Measurements from ENCODE around the gene GRM2. TPM values are rescaled to one million over a fixed set of nuclear protein-coding genes. Genes with fewer than 3 reads are reported as not detected.

Gene GRM2
- total RNA-seq, 2 donors from 2014 or later = 3.9 to 7.4 TPM

DNA sequence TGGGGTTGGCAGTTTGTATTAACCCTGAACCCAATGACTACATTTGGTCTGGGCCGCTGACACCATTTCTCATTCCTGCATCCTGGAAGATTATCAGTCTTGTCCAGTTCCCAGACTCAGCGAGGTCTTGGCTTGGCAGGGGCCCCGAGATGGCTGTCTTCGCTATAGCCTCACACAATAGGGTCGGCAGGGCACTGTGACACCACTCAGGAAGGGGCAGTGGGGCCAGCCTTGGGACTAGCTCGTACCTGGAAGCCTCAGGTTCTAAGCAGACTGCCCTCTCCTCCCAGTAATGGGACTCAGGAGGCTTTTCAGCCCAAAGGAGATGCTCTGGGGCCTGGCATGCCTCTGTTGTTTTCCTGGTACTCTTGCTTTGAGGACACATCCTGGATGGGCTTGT lies 26.7 kb upstream of the GRM2 start:
- H3K9ac ChIP-seq (ENCODE audit: extremely low read depth, low read length, poor library complexity, severe bottlenecking) = no peak overlapping the region
- H3K9me3 ChIP-seq (ENCODE audit: control insufficient read depth, low read length) = no peaks in the 10 kb centered on the region
- Mint-ChIP-seq H3K27me3 (ENCODE audit: insufficient read depth) (no peaks in the 10 kb centered on the region), H3K9me3 (no peaks in the 10 kb centered on the region), H3K36me3 (ENCODE audit: low read depth) (peaks cover 11% of the 10 kb centered on the region), H3K27ac (peak overlapping the region; percentile 33), H3K4me3 (no peak overlapping the region), H3K4me1 (peaks cover 11% of the 10 kb centered on the region)
- H3K4me1 ChIP-seq (ENCODE audit: control insufficient read depth, insufficient read depth, low read length) = no peaks in the 10 kb centered on the region
- H3K36me3 ChIP-seq (ENCODE audit: control insufficient read depth, insufficient read depth, low read length) = peaks cover 17% of the 10 kb centered on the region
- no peak for DNase-seq
- H3K27me3 ChIP-seq (ENCODE audit: control insufficient read depth, insufficient read depth, low read length, poor library complexity, severe bottlenecking) = no peaks in the 10 kb centered on the region
- no peak overlapping the region for H3K27ac ChIP-seq (ENCODE audit: low read depth, low read length)
- TF ChIP-seq, protein P1, sequence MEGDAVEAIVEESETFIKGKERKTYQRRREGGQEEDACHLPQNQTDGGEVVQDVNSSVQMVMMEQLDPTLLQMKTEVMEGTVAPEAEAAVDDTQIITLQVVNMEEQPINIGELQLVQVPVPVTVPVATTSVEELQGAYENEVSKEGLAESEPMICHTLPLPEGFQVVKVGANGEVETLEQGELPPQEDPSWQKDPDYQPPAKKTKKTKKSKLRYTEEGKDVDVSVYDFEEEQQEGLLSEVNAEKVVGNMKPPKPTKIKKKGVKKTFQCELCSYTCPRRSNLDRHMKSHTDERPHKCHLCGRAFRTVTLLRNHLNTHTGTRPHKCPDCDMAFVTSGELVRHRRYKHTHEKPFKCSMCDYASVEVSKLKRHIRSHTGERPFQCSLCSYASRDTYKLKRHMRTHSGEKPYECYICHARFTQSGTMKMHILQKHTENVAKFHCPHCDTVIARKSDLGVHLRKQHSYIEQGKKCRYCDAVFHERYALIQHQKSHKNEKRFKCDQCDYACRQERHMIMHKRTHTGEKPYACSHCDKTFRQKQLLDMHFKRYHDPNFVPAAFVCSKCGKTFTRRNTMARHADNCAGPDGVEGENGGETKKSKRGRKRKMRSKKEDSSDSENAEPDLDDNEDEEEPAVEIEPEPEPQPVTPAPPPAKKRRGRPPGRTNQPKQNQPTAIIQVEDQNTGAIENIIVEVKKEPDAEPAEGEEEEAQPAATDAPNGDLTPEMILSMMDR (conservative IDR thresholded peaks at IDR 0.05) = no peak
- H3K4me3 ChIP-seq (ENCODE audit: low read length) = no peak overlapping the region
- 92 to 93% methylated on average over 6 of the region's 6 CpGs for WGBS, 2 experiments (ENCODE audit: insufficient coverage in 1 of 2, insufficient read length in 1 of 2)

DNA sequence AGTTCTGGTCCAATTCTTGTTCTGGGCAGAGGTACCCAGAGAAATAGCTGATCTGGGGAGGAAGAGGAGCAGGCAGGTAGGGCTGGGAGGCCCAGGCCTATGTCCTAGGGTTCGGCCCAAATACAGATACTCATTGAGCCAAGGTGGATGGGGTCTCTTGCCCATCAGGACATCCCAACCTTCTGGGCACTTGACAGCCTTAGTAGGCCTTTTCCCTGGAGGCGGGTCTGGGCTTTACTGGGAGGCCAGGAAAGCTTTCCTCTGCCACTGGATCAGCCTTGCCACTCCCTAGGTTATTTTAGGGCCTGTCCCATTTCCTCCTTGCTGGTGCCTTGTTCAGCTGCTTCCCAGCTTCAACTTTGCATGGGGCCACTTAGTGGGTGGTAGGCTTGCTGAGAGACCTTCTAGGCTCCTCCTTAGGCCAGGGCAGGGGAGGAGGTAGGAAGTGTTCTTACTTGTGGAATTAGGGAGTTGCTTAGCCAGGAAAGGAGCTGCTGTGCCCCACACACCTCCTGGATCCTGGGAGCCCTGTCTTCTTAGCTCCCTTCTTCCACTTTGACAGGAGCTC lies 26.1 kb upstream of the GRM2 start:
- Mint-ChIP-seq H3K27me3 (ENCODE audit: insufficient read depth) (no peaks in the 10 kb centered on the region), H3K27ac (peak overlapping the region; percentile 33), H3K4me1 (peaks cover 11% of the 10 kb centered on the region), H3K4me3 (no peak overlapping the region), H3K36me3 (ENCODE audit: low read depth) (peaks cover 13% of the 10 kb centered on the region), H3K9me3 (no peaks in the 10 kb centered on the region)
- 86 to 94% methylated on average over 1 to 2 of the region's 2 CpGs for WGBS, 2 experiments (ENCODE audit: insufficient coverage in 1 of 2, insufficient read length in 1 of 2)
- Histone ChIP-seq H3K4me3 (ENCODE audit: low read length) (no peak overlapping the region), H3K9me3 (ENCODE audit: control insufficient read depth, low read length) (no peaks in the 10 kb centered on the region), H3K27ac (ENCODE audit: low read depth, low read length) (no peak overlapping the region), H3K4me1 (ENCODE audit: control insufficient read depth, insufficient read depth, low read length) (no peaks in the 10 kb centered on the region), H3K9ac (ENCODE audit: extremely low read depth, low read length, poor library complexity, severe bottlenecking) (no peak overlapping the region), H3K36me3 (ENCODE audit: control insufficient read depth, insufficient read depth, low read length) (peaks cover 21% of the 10 kb centered on the region), H3K27me3 (ENCODE audit: control insufficient read depth, insufficient read depth, low read length, poor library complexity, severe bottlenecking) (no peaks in the 10 kb centered on the region)
- no peak for DNase-seq
- TF ChIP-seq, protein P1 (conservative IDR thresholded peaks at IDR 0.05) = no peak

DNA sequence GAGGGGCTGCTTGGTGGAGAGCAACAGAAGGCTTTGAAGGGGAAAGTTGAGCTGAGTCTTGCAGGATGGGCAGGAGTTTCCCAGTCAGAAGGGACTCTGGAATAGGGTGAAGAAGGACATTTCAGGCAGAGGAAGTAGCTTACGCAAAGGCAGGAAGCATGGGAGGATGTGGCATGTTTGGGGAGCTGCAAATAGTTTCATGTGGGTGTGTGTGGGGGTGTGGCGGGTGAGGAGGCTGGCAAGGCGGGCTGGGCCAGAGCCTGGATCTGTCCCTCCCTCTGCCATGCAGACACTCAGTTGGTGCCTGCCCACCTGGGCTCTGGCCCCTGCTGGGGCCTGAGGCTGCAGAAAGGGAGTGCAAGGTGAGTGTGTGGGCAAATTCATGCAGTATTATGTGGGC lies 25.4 kb upstream of the GRM2 start:
- TF ChIP-seq, protein P1 (conservative IDR thresholded peaks at IDR 0.05) = no peak
- Mint-ChIP-seq H3K27me3 (ENCODE audit: insufficient read depth) (no peaks in the 10 kb centered on the region), H3K27ac (peak overlapping the region; percentile 18), H3K9me3 (no peaks in the 10 kb centered on the region), H3K4me3 (no peak overlapping the region), H3K4me1 (peaks cover 11% of the 10 kb centered on the region), H3K36me3 (ENCODE audit: low read depth) (peaks cover 15% of the 10 kb centered on the region)
- DNase-seq = no peak
- Histone ChIP-seq H3K4me3 (ENCODE audit: low read length) (no peak overlapping the region), H3K4me1 (ENCODE audit: control insufficient read depth, insufficient read depth, low read length) (no peaks in the 10 kb centered on the region), H3K9me3 (ENCODE audit: control insufficient read depth, low read length) (no peaks in the 10 kb centered on the region), H3K9ac (ENCODE audit: extremely low read depth, low read length, poor library complexity, severe bottlenecking) (no peak overlapping the region), H3K27me3 (ENCODE audit: control insufficient read depth, insufficient read depth, low read length, poor library complexity, severe bottlenecking) (no peaks in the 10 kb centered on the region), H3K27ac (ENCODE audit: low read depth, low read length) (no peak overlapping the region), H3K36me3 (ENCODE audit: control insufficient read depth, insufficient read depth, low read length) (peaks cover 19% of the 10 kb centered on the region)
- WGBS, 2 experiments (ENCODE audit: insufficient coverage in 1 of 2, insufficient read length in 1 of 2) = 94 to 96% methylated on average over 2 of the region's 3 CpGs

All from endodermal cell (in vitro differentiated cells).